ENCODE data around the gene C1orf35.

DNA sequence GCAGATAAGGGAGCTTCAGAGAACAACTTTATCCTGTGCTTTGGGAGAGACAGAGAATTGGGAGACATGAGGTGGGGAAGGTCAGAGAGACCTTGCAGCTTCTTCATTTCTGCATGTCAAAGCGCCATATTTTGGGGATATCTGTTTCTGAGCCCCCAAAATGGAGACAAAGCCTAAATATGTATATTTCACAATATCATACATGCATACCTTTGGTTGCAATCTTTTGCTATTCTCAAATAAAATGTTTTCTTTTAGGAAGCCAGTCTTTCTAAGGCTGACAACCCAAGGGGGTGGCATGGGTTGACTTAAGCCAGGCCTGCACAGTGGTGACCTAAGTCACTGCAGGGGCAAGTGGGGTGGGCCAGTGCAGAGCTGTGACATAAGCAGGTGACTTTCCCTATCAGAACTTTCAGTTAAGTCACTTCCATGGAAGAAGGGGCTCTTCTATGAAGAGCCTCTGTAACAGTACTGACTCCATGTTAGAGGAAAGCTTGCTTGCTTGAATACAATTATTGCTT is 19.9 kb upstream of the C1orf35 start:
- TF ChIP-seq, protein P1, sequence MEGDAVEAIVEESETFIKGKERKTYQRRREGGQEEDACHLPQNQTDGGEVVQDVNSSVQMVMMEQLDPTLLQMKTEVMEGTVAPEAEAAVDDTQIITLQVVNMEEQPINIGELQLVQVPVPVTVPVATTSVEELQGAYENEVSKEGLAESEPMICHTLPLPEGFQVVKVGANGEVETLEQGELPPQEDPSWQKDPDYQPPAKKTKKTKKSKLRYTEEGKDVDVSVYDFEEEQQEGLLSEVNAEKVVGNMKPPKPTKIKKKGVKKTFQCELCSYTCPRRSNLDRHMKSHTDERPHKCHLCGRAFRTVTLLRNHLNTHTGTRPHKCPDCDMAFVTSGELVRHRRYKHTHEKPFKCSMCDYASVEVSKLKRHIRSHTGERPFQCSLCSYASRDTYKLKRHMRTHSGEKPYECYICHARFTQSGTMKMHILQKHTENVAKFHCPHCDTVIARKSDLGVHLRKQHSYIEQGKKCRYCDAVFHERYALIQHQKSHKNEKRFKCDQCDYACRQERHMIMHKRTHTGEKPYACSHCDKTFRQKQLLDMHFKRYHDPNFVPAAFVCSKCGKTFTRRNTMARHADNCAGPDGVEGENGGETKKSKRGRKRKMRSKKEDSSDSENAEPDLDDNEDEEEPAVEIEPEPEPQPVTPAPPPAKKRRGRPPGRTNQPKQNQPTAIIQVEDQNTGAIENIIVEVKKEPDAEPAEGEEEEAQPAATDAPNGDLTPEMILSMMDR (IDR thresholded peaks at IDR 0.05), result no peak
- no peak for TF ChIP-seq POLR2AphosphoS5 (IDR thresholded peaks at IDR 0.05)
